Rectal smooth muscle tissue (tissue), 1 donor: ENCODE data around the gene GRB10.

ENCODE experiments used
- H3K27ac ChIP-seq: one replicate; pipeline ENCODE4 v1.7.0; 2013; ENCODE audit warnings: low read depth, low read length, inconsistent platforms
- H3K27me3 ChIP-seq: one replicate; pipeline ENCODE4 v1.7.0; 2013; ENCODE audit warnings: low read length; ENCODE audit not compliant: control insufficient read depth, insufficient read depth
- H3K36me3 ChIP-seq: one replicate; pipeline ENCODE4 v1.7.0; 2013; ENCODE audit warnings: low read length; ENCODE audit not compliant: control insufficient read depth, insufficient read depth
- H3K4me1 ChIP-seq: one replicate; pipeline ENCODE4 v1.7.0; 2013; ENCODE audit warnings: low read length; ENCODE audit not compliant: control insufficient read depth, insufficient read depth
- H3K4me3 ChIP-seq: one replicate; pipeline ENCODE4 v1.7.0; 2013; ENCODE audit warnings: low read length
- H3K9ac ChIP-seq: one replicate; pipeline ENCODE4 v1.7.0; 2013; ENCODE audit warnings: low read length

The GRB10 gene

GRCh38 chr7:50782375-50783208, at the start of gene GRB10:
TSS of gene GRB10 (minus strand) at chr7:50782896. CDS start at chr7:50732322, 50,574 bp downstream.
- peaks cover 3% of the 10 kb centered on the region for H3K4me1 ChIP-seq
- H3K27ac ChIP-seq: no peak within 1 kb of the TSS
- no peak within 1 kb of the TSS for H3K9ac ChIP-seq
- H3K4me3 ChIP-seq: peak within 1 kb of the TSS; percentile 47
- H3K27me3 ChIP-seq: no peaks in the 10 kb centered on the region
- H3K36me3 ChIP-seq: no peaks in the 10 kb centered on the region

- Histone ChIP-seq H3K27ac (no peak overlapping the region), H3K4me3 (no peak overlapping the region), H3K9ac (no peak overlapping the region), H3K27me3 (no peaks in the 10 kb centered on the region), H3K36me3 (no peaks in the 10 kb centered on the region), H3K4me1 (no peaks in the 10 kb centered on the region)
These were observed 46.1 kb upstream of the GRB10 start for GRCh38 chr7:50828801-50829200.

- H3K4me1 ChIP-seq: no peaks in the 10 kb centered on the region
- no peaks in the 10 kb centered on the region for H3K36me3 ChIP-seq
- H3K4me3 ChIP-seq: no peak overlapping the region
- H3K9ac ChIP-seq: no peak overlapping the region
- no peaks in the 10 kb centered on the region for H3K27me3 ChIP-seq
- H3K27ac ChIP-seq: no peak overlapping the region
These were observed 45.4 kb upstream of the GRB10 start for GRCh38 chr7:50828116-50828515.

GRCh38 chr7:50827281-50827680, 44.6 kb upstream of the GRB10 start:
- Histone ChIP-seq H3K4me3 (no peak overlapping the region), H3K27me3 (no peaks in the 10 kb centered on the region), H3K9ac (no peak overlapping the region), H3K36me3 (no peaks in the 10 kb centered on the region), H3K4me1 (no peaks in the 10 kb centered on the region), H3K27ac (no peak overlapping the region)

- Histone ChIP-seq H3K27ac (no peak overlapping the region), H3K27me3 (no peaks in the 10 kb centered on the region), H3K9ac (no peak overlapping the region)
These were observed 43.9 kb upstream of the GRB10 start for GRCh38 chr7:50826371-50827172.

GRCh38 chr7:50825465-50825864, 42.8 kb upstream of the GRB10 start:
- no peak overlapping the region for H3K27ac ChIP-seq
- no peak overlapping the region for H3K9ac ChIP-seq
- no peaks in the 10 kb centered on the region for H3K36me3 ChIP-seq
- no peaks in the 10 kb centered on the region for H3K27me3 ChIP-seq
- no peaks in the 10 kb centered on the region for H3K4me1 ChIP-seq
- H3K4me3 ChIP-seq: no peak overlapping the region

More at GRCh38 chr7:50826371-50827172, 43.9 kb upstream of the GRB10 start:
- Histone ChIP-seq H3K4me3 (no peak overlapping the region), H3K36me3 (no peaks in the 10 kb centered on the region), H3K4me1 (no peaks in the 10 kb centered on the region)

- Histone ChIP-seq H3K27me3 (no peaks in the 10 kb centered on the region), H3K36me3 (no peaks in the 10 kb centered on the region), H3K4me3 (no peak overlapping the region), H3K27ac (no peak overlapping the region), H3K9ac (no peak overlapping the region), H3K4me1 (no peaks in the 10 kb centered on the region)
These were observed 42.2 kb upstream of the GRB10 start for GRCh38 chr7:50824882-50825281.

- Histone ChIP-seq H3K4me1 (no peaks in the 10 kb centered on the region), H3K4me3 (no peak overlapping the region), H3K9ac (no peak overlapping the region), H3K36me3 (no peaks in the 10 kb centered on the region), H3K27ac (no peak overlapping the region), H3K27me3 (no peaks in the 10 kb centered on the region)
These were observed 40.0 kb upstream of the GRB10 start for GRCh38 chr7:50822706-50823105.

GRCh38 chr7:50822110-50822509, 39.4 kb upstream of the GRB10 start:
- Histone ChIP-seq H3K4me1 (no peaks in the 10 kb centered on the region), H3K27me3 (no peaks in the 10 kb centered on the region), H3K4me3 (no peak overlapping the region), H3K36me3 (no peaks in the 10 kb centered on the region), H3K27ac (no peak overlapping the region), H3K9ac (no peak overlapping the region)

GRCh38 chr7:50821457-50822008, 38.8 kb upstream of the GRB10 start:
- H3K9ac ChIP-seq: no peak overlapping the region
- no peaks in the 10 kb centered on the region for H3K4me1 ChIP-seq
- no peak overlapping the region for H3K4me3 ChIP-seq
- no peaks in the 10 kb centered on the region for H3K27me3 ChIP-seq
- no peak overlapping the region for H3K27ac ChIP-seq
- no peaks in the 10 kb centered on the region for H3K36me3 ChIP-seq

GRCh38 chr7:50818324-50818723, 35.6 kb upstream of the GRB10 start:
- no peaks in the 10 kb centered on the region for H3K27me3 ChIP-seq
- H3K4me3 ChIP-seq: no peak overlapping the region
- no peak overlapping the region for H3K9ac ChIP-seq

GRCh38 chr7:50817561-50817960, 34.9 kb upstream of the GRB10 start:
- Histone ChIP-seq H3K27me3 (no peaks in the 10 kb centered on the region), H3K4me1 (no peaks in the 10 kb centered on the region), H3K4me3 (no peak overlapping the region), H3K36me3 (no peaks in the 10 kb centered on the region), H3K27ac (no peak overlapping the region), H3K9ac (no peak overlapping the region)

More at GRCh38 chr7:50818324-50818723, 35.6 kb upstream of the GRB10 start:
- H3K27ac ChIP-seq: no peak overlapping the region
- no peaks in the 10 kb centered on the region for H3K36me3 ChIP-seq
- no peaks in the 10 kb centered on the region for H3K4me1 ChIP-seq
